ENCODE data around the gene USP6NL. TPM values are rescaled to one million over a fixed set of nuclear protein-coding genes. Genes with fewer than 3 reads are reported as not detected.

The USP6NL gene
- total RNA-seq, 4 donors from 2014 or later = 13.9 to 17.1 (median 15.8) TPM

DNA sequence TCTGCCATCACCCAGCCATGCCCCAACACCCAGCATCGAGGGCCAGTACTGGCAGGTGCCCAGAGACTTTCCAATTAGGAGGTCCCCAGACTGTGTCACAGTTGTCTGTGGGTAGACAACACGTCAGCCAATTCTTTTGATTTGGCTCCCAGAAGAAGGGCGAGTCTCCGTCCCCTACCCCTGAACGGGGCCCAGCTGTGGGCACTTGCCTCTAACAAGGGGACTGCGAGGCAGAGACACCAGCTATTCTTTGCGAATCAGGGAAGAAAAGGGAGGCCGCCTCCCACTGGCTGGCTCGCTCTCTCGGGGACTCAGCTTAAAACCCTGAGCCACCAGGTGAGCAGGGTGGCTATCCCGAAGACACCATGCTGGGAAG is 167.3 kb downstream of the USP6NL start:
- DNase-seq (ENCODE audit: low spot score) = no peak
- no peak for TF ChIP-seq CTCF (IDR thresholded peaks at IDR 0.05)
- no peak for ATAC-seq (ENCODE audit: low FRiP score)

DNA sequence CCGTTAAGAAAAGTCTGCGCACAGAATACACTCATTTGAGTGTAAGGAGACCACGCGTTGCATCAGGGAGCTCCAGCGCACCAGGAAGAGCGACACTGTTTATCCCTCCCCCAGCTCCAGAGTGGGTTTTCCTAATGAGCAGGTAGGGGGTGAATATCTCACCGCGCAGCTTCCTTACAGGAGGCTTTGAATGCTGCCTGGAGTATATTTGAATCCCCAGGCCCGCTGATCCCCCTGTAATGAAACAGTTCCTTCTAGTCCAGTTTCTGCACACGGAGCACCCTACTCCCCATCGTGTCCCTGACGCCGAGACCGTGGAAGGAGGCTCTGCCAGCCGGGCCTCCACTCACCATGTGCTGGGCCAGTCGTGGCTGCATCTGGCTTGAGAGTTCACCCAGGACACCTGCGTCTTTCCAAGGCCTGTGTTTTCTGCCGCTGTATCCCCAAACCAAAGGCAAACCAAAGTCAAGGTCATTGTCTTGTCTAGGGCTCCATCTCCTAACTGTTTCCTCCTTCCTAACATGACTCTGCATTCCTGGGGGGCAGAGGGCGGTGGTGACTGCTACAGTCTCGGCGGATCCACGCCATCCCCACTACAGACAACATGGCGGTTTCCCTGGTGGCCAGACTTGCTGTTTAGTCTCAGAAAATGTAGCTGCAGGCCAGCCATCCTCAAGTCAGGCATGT is 167.8 kb downstream of the USP6NL start:
- TF ChIP-seq CTCF (IDR thresholded peaks at IDR 0.05) = no peak
- ATAC-seq (ENCODE audit: low FRiP score) = no peak
- DNase-seq (ENCODE audit: low spot score) = no peak

DNA sequence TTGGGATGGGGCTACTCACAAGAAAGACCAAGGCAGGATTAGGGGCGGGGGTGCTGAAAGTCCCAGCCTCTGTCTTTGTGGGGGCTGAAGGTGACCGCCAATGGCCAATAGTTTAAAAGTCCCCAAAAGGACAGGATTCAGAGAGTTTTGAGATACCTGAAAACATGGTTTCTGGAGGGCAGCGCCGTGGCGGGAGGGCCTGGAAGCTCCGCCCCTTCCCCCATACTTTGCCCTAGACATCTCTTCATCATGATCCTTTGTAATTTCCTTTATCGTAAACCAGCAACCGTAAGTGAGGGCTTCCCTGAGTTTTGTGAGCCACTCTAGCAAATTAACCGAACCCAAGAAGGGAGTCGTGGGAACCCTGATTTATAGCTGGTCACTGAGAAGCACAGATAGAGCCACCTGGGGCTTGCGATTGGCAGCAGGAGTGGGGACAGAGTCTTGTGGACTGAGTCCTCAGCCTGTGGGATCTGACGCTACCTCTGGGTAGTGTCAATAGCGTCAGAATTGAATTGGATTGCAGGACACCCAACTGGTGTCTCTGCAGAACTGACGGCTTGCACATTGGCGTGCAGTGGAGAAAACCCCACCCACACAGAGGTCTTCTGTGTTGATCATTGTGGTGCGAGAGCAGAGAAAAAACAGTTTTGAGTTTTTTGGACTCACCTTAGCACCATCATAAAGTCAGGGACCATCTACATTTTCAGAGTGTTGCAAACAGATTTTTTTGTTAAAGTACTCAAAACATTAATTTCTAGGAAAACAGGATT is 169.3 kb downstream of the USP6NL start:
- ATAC-seq (ENCODE audit: low FRiP score) (no peak), DNase-seq (ENCODE audit: low spot score) (no peak)
- no peak for TF ChIP-seq CTCF (IDR thresholded peaks at IDR 0.05)

GRCh38 chr10:11441151-11441535 is 170.3 kb downstream of the USP6NL start:
- no peak for DNase-seq (ENCODE audit: low spot score)
- ATAC-seq (ENCODE audit: low FRiP score) = no peak
- no peak for TF ChIP-seq CTCF (IDR thresholded peaks at IDR 0.05)

DNA sequence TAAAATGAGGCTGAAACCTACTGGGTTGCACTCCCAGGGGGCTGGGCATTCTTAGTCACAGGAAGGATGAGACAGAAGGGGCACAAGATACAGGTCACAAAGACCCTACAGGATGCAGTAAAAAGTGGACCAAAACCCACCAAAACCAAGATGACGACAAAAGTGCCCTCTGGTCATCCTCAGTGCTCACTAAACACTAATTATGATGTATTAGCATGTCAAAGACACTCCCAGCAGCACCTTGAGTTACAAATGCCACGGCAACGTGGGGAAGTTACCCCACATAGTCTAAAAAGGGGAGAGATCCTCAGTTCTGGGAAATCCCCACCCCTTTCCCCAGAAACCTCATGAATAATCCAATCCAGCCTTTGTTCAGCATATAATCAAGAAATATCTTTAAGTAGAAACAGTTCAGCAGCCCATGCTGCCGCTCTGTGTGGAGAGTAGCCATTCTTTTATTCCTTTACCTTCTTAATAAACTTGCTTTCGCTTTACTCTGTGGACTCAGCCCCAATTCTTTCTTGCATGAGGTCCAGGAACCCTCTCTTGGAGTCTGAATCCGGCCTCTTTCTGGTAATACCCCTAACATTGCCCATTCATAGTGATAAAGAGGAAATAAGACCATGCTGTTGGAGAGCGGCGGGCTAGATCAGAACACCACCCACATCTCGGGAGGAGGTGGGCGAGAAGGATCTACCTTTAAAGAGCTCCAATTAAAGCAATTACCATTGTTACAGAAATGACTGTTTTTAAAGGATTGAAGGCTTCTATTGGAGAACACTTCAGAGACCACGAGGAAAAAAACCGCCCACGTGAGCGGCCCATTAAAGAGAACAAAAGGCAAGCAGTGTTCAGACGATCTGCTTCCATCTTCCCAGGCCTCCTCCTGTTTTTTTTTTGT is 170.9 kb downstream of the USP6NL start:
- no peak for DNase-seq (ENCODE audit: low spot score)
- no peak for TF ChIP-seq CTCF (IDR thresholded peaks at IDR 0.05)
- ATAC-seq (ENCODE audit: low FRiP score) = no peak

- TF ChIP-seq CTCF (IDR thresholded peaks at IDR 0.05) = no peak
- ATAC-seq (ENCODE audit: low FRiP score) = no peak
- no peak for DNase-seq (ENCODE audit: low spot score)
These were observed 171.9 kb downstream of the USP6NL start for GRCh38 chr10:11439523-11440053.

Data from omental fat pad (tissue), 4 donors.